ENCODE results near the gene LGALS16.

Gene LGALS16

DNA sequence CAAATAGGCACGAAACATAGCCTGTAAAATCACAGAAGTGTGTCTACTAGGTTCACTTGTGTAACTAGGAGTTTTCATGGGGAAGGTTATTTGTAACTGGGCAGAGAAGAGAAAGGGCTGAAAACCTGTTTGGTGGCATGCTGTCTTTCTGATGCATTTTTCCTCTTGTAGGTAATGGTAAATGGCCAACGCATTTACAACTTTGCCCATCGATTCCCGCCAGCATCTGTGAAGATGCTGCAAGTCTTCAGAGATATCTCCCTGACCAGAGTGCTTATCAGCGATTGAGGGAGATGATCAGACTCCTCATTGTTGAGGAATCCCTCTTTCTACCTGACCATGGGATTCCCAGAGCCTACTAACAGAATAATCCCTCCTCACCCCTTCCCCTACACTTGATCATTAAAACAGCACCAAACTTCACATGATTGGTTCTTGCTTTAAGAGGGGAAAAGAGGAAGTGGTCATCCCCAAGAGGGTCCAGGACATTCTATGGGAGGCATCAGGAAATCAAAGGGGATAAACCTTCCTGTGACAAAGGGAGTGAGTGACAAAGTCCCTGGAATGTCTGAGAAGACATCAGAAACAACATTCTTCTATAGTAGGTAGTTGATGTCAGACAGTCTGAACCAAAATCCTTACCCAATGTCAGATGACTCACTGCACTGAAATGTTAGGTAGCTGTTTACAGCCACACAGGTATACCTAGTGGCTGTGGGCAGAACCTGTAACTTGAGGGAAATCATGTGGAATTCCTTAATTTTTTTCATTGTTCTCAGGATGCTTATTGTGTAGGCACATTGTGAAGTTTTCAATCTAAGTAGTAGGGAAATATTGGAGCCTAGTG, 53.5 kb downstream of the LGALS16 start:
- intact Hi-C loops (cut with DNase I) = no loop called here
- DNase-seq = no peak

Measured in head of caudate nucleus (tissue), 42 donors.